GM06990 (cell line): Measurements from ENCODE around the gene SLC13A3.
A peak's percentile ranks its signal among the peaks of the same experiment; 100 is the strongest.

Source experiments
- DNase-seq: peaks from one replicate; pipeline ENCODE4 v3.0.0-alpha.2; 2011; ENCODE audit not compliant: insufficient read length; ENCODE audit errors: extremely low read depth
- H3K27me3 ChIP-seq: replicated peaks from 2 replicates; pipeline ENCODE4 v1.6.0; 2011; ENCODE audit warnings: low read length; ENCODE audit not compliant: control insufficient read depth, insufficient read depth
- H3K36me3 ChIP-seq: 2 replicates; pipeline ENCODE4 v1.5.1; 2011; ENCODE audit warnings: low read length; ENCODE audit not compliant: control insufficient read depth, insufficient read depth
- H3K4me3 ChIP-seq: replicated peaks from 2 replicates; pipeline ENCODE4 v1.5.1; 2011; ENCODE audit warnings: low read depth, mild to moderate bottlenecking, control low read depth, low read length
- CTCF ChIP-seq: IDR thresholded peaks from 2 replicates; pipeline ENCODE4 v1.5.1; 2011; ENCODE audit warnings: low read length, control low read depth, mild to moderate bottlenecking, inconsistent platforms; ENCODE audit not compliant: insufficient read depth, poor library complexity, severe bottlenecking

The SLC13A3 gene

GRCh38 chr20:46651091-46651962 lies at the start of gene SLC13A3:
Gene SLC13A3 (minus strand): TSS chr20:46651459. CDS start chr20:46651421, 38 bp downstream.
- Histone ChIP-seq H3K27me3 (no peaks in the 10 kb centered on the region; the same call in none of the 2 replicates), H3K36me3 (no peaks in the 10 kb centered on the region), H3K4me3 (no peak within 1 kb of the TSS)
- no peak for DNase-seq
- no peak for TF ChIP-seq CTCF

- Histone ChIP-seq H3K4me3 (no peak overlapping the region), H3K27me3 (no peaks in the 10 kb centered on the region), H3K36me3 (no peaks in the 10 kb centered on the region)
- TF ChIP-seq CTCF = no peak
- no peak for DNase-seq
Measured at GRCh38 chr20:46701057-46701456, 49.8 kb upstream of the SLC13A3 start.

- no peak for DNase-seq
- Histone ChIP-seq H3K4me3 (no peak overlapping the region), H3K36me3 (no peaks in the 10 kb centered on the region), H3K27me3 (no peaks in the 10 kb centered on the region)
- no peak for TF ChIP-seq CTCF
Measured at GRCh38 chr20:46700481-46700880, 49.2 kb upstream of the SLC13A3 start.

GRCh38 chr20:46699651-46700359 lies 48.5 kb upstream of the SLC13A3 start:
- Histone ChIP-seq H3K4me3 (no peak overlapping the region), H3K36me3 (no peaks in the 10 kb centered on the region), H3K27me3 (no peaks in the 10 kb centered on the region)
- DNase-seq = no peak
- peak; percentile 50 for TF ChIP-seq CTCF

GRCh38 chr20:46698788-46699187 lies 47.5 kb upstream of the SLC13A3 start:
- Histone ChIP-seq H3K36me3 (no peaks in the 10 kb centered on the region), H3K4me3 (no peak overlapping the region), H3K27me3 (no peaks in the 10 kb centered on the region)
- TF ChIP-seq CTCF = no peak
- DNase-seq = no peak
